ENCODE data around the gene IP6K3. TPM values are rescaled to one million over a fixed set of nuclear protein-coding genes. Genes with fewer than 3 reads are reported as not detected.

Gene IP6K3
- total RNA-seq, 1 donor from 2014 or later = 1.5 TPM

DNA sequence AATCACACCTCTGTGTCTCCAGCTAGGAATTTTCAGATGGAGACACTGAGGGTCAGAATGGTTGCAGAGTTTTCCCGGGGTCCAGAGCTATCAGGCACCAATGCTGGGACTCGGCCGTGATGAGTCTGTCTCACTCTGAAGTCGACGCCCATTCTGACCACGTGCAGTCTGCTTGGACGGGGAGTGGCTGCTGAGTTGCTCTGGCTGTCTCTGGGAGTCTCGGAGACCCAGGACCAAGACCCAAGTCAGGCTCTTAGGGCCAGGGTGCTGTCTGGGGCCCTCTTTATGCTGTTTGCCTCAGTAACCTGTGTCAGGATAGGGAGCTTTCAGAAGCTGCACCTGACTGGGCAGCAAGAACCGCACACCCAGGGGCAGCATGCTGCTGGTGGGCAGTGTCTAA is 4.6 kb downstream of the IP6K3 start:
- no peaks in the 10 kb centered on the region for H3K27me3 ChIP-seq
- no peaks in the 10 kb centered on the region for H3K9me3 ChIP-seq
- H3K36me3 ChIP-seq = no peaks in the 10 kb centered on the region
- H3K4me1 ChIP-seq = peaks cover 37% of the 10 kb centered on the region
- intact Hi-C loops (cut with DNase I) = no loop called here
- no peak overlapping the region for H3K4me3 ChIP-seq
- TF ChIP-seq POLR2A (IDR thresholded peaks at IDR 0.05) (no peak), POLR2AphosphoS5 (IDR thresholded peaks at IDR 0.05; ENCODE audit: insufficient read depth in 1 of 2, low read depth in 1 of 2) (no peak)
- TF ChIP-seq, protein P1, sequence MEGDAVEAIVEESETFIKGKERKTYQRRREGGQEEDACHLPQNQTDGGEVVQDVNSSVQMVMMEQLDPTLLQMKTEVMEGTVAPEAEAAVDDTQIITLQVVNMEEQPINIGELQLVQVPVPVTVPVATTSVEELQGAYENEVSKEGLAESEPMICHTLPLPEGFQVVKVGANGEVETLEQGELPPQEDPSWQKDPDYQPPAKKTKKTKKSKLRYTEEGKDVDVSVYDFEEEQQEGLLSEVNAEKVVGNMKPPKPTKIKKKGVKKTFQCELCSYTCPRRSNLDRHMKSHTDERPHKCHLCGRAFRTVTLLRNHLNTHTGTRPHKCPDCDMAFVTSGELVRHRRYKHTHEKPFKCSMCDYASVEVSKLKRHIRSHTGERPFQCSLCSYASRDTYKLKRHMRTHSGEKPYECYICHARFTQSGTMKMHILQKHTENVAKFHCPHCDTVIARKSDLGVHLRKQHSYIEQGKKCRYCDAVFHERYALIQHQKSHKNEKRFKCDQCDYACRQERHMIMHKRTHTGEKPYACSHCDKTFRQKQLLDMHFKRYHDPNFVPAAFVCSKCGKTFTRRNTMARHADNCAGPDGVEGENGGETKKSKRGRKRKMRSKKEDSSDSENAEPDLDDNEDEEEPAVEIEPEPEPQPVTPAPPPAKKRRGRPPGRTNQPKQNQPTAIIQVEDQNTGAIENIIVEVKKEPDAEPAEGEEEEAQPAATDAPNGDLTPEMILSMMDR (IDR thresholded peaks at IDR 0.05) = no peak
- no peak for DNase-seq (ENCODE audit: extremely low spot score in 2 of 2)
- no peak overlapping the region for H3K27ac ChIP-seq

DNA sequence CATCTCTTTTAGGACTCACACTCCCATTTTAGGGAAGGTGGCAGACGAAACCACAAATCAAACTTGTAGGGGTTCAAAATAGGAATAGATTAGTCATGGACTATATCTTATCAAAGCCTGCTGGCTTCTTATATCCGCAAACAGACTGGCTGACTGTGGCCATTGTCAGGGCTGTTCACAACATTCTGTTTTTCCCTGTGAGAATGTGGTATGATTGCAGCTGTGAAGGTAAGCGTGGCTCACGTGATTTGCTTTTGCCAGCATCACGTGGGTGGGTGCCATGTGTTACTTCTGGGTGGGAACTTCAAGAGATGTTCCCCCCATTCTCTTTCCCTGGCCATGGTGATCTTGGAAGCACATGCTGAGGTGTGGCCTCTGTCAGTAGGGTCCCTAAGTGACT is 5.9 kb downstream of the IP6K3 start:
- intact Hi-C loops (cut with DNase I) = no loop called here
- Histone ChIP-seq H3K27me3 (no peaks in the 10 kb centered on the region), H3K36me3 (no peaks in the 10 kb centered on the region), H3K4me1 (peaks cover 27% of the 10 kb centered on the region), H3K9me3 (no peaks in the 10 kb centered on the region), H3K27ac (no peak overlapping the region), H3K4me3 (no peak overlapping the region)
- TF ChIP-seq, protein P1 (IDR thresholded peaks at IDR 0.05) = no peak
- TF ChIP-seq POLR2AphosphoS5 (IDR thresholded peaks at IDR 0.05; ENCODE audit: insufficient read depth in 1 of 2, low read depth in 1 of 2) (no peak), POLR2A (IDR thresholded peaks at IDR 0.05) (no peak)
- no peak for DNase-seq (ENCODE audit: extremely low spot score in 2 of 2)

DNA sequence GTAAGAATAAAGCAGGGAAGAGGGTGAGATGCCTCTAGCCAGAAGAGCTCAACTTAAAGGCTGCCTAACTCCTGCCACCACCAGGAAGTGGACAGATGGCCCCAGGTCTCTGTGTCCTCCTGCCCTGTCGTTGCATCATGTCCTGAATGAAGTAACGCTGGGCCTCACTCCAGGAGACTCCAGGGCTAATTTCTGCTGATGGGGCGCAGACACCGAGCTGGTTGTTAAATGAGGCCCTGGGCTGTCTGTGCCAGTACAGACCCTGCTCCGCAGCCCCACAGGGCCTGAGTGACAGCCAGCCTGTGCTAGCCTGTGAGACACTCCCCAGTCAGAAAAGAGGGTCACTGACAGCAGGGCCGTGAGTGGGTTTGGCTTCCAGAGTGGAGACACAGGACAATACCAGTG is 6.5 kb downstream of the IP6K3 start:
- no peaks in the 10 kb centered on the region for H3K9me3 ChIP-seq

DNA sequence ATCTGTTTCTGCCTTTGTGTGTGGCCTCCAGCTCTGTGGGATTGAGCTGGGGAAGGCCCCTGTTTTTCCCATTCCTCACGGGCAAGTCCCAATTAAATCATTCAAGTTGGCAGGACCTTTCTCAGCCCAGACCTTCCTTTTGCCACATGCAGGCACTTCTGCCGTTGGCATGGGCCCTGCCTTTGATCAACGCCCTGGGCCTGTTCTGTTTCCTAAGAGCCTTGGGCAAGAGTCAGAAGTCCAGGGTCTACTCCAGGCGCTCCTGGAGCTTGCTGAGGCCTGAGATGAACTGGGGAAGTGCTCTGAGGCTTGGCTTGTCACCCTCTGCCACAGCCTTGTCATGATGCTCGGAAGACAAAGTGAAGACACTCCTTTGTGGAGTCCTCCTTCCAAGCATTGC is 7.1 kb downstream of the IP6K3 start:
- no peak overlapping the region for H3K27ac ChIP-seq
- DNase-seq (ENCODE audit: extremely low spot score in 2 of 2) = no peak
- intact Hi-C loops (cut with DNase I) = no loop called here
- H3K4me1 ChIP-seq = peaks cover 16% of the 10 kb centered on the region
- no peaks in the 10 kb centered on the region for H3K9me3 ChIP-seq
- no peak overlapping the region for H3K4me3 ChIP-seq
- no peaks in the 10 kb centered on the region for H3K27me3 ChIP-seq
- no peak for TF ChIP-seq POLR2AphosphoS5 (IDR thresholded peaks at IDR 0.05; ENCODE audit: insufficient read depth in 1 of 2, low read depth in 1 of 2)
- no peak for TF ChIP-seq POLR2A (IDR thresholded peaks at IDR 0.05)
- TF ChIP-seq, protein P1 (IDR thresholded peaks at IDR 0.05) = no peak
- H3K36me3 ChIP-seq = no peaks in the 10 kb centered on the region

More for the DNA sequence above, 6.5 kb downstream of the IP6K3 start:
- no peak overlapping the region for H3K4me3 ChIP-seq
- intact Hi-C loops (cut with DNase I) = no loop called here
- no peak for DNase-seq (ENCODE audit: extremely low spot score in 2 of 2)
- H3K27me3 ChIP-seq = no peaks in the 10 kb centered on the region
- no peaks in the 10 kb centered on the region for H3K36me3 ChIP-seq
- H3K4me1 ChIP-seq = peaks cover 22% of the 10 kb centered on the region
- TF ChIP-seq POLR2AphosphoS5 (IDR thresholded peaks at IDR 0.05; ENCODE audit: insufficient read depth in 1 of 2, low read depth in 1 of 2) = no peak
- TF ChIP-seq, protein P1 (IDR thresholded peaks at IDR 0.05) = no peak
- TF ChIP-seq POLR2A (IDR thresholded peaks at IDR 0.05) = no peak
- H3K27ac ChIP-seq = no peak overlapping the region

GRCh38 chr6:33738879-33739278 is 7.8 kb downstream of the IP6K3 start:
- intact Hi-C loops (cut with DNase I) = no loop called here
- no peak overlapping the region for H3K27ac ChIP-seq

More at GRCh38 chr6:33738879-33739278, 7.8 kb downstream of the IP6K3 start:
- TF ChIP-seq, protein P1 (IDR thresholded peaks at IDR 0.05) = no peak
- no peak for TF ChIP-seq POLR2A (IDR thresholded peaks at IDR 0.05)
- TF ChIP-seq POLR2AphosphoS5 (IDR thresholded peaks at IDR 0.05; ENCODE audit: insufficient read depth in 1 of 2, low read depth in 1 of 2) = no peak
- Histone ChIP-seq H3K36me3 (no peaks in the 10 kb centered on the region), H3K4me1 (peaks cover 9% of the 10 kb centered on the region), H3K4me3 (no peak overlapping the region), H3K27me3 (no peaks in the 10 kb centered on the region), H3K9me3 (no peaks in the 10 kb centered on the region)
- no peak for DNase-seq (ENCODE audit: extremely low spot score in 2 of 2)

All from vagina (tissue), 2 donors.